BLaER1 treated with 17β-estradiol and CSF1 and Interleukin-3, amounts not matched to agents 10 nM and 100 nM (cell line): ENCODE results near the gene NDUFAF2.

Source experiments
- H3K27ac ChIP-seq, 11 experiments: shearing (Covaris generic); formaldehyde crosslinking; 2 replicates each; pipeline ENCODE4 v1.8.1; 2022
- H3K27me3 ChIP-seq, 11 experiments: shearing (Covaris generic); formaldehyde crosslinking; 2 replicates each; pipeline ENCODE4 v1.8.1; 2022
- H3K36me3 ChIP-seq, 11 experiments: shearing (Covaris generic); formaldehyde crosslinking; 2 replicates each; pipeline ENCODE4 v1.8.1; 2022
- H3K4me1 ChIP-seq, 10 experiments: shearing (Covaris generic); formaldehyde crosslinking; 2 replicates each; pipeline ENCODE4 v1.8.1; 2022
- H3K4me2 ChIP-seq, 11 experiments: shearing (Covaris generic); formaldehyde crosslinking; 2 replicates each; pipeline ENCODE4 v1.8.1; 2022
- H3K4me3 ChIP-seq, 10 experiments: shearing (Covaris generic); formaldehyde crosslinking; 2 replicates each; pipeline ENCODE4 v1.8.1; 2022
- H3K9ac ChIP-seq, 11 experiments: shearing (Covaris generic); formaldehyde crosslinking; 2 replicates each; pipeline ENCODE4 v1.8.1; 2022
- H3K9me3 ChIP-seq, 11 experiments: shearing (Covaris generic); formaldehyde crosslinking; replicated peaks in 1 of 11; 2 replicates each; pipeline ENCODE4 v1.8.1; 2022
- H4K20me1 ChIP-seq, 11 experiments: shearing (Covaris generic); formaldehyde crosslinking; 2 replicates each; pipeline ENCODE4 v1.8.1; 2022
- Cebpa-rat ChIP-seq, 11 experiments: shearing (Covaris generic); IDR thresholded peaks; 2 replicates each; pipeline ENCODE4 v1.8.1; 2022

Gene NDUFAF2

DNA sequence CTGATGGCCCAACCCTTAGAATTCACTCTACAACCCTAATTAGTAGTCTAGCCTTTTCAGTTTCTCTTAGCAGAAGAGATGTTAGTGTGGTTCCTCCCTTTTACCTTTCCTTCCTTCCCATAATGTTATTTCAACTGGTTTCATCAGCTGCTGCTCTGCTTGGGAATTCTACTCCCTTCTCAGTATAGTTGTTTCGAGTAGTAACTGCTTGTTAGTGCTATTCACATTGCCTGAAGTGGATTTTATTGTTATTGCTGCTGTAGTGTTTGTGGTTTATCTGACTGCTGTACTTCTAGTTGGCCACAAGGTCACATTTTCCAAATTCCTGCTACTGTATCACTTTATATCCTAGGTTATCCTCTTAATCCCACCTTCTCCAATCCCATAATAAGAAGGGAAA is 187.6 kb downstream of the NDUFAF2 start:
- Histone ChIP-seq H3K4me2 (no peak overlapping the region), H3K27ac (no peak overlapping the region), H3K36me3 (no peaks in the 10 kb centered on the region), H3K4me3 (no peak overlapping the region), H3K9me3 (no peaks in the 10 kb centered on the region), H3K27me3 (no peaks in the 10 kb centered on the region), H3K4me1 (no peaks in the 10 kb centered on the region), H3K9ac (no peak overlapping the region), H4K20me1 (no peaks in the 10 kb centered on the region)
- TF ChIP-seq Cebpa-rat (IDR thresholded peaks at IDR 0.05): no peak

DNA sequence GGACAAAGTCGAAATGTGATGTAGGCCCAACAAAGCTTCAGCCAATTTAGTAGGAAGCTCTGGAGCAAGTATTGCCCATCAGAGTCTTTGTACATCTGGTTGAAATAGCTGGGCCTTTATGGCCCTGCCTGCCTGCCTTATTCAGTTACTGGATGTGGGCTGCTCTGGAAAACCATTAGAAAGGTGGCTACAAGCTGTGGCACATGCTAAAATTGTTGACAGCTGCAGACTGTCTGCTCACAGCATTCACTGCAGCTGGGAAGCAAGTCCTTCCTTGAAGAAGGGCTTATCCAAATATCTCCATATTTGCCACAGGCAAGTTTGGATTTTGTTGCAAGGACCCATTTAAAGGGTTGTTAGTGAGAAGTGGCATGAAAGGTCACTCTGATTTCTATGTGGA is 192.8 kb downstream of the NDUFAF2 start:
- H3K36me3 ChIP-seq: 0 out of 22 replicates have a peak, but pooled peaks cover 0 to 6% (median 0%) of the 10 kb centered on the region in 11 experiments
- H3K27ac ChIP-seq: no peak overlapping the region

DNA sequence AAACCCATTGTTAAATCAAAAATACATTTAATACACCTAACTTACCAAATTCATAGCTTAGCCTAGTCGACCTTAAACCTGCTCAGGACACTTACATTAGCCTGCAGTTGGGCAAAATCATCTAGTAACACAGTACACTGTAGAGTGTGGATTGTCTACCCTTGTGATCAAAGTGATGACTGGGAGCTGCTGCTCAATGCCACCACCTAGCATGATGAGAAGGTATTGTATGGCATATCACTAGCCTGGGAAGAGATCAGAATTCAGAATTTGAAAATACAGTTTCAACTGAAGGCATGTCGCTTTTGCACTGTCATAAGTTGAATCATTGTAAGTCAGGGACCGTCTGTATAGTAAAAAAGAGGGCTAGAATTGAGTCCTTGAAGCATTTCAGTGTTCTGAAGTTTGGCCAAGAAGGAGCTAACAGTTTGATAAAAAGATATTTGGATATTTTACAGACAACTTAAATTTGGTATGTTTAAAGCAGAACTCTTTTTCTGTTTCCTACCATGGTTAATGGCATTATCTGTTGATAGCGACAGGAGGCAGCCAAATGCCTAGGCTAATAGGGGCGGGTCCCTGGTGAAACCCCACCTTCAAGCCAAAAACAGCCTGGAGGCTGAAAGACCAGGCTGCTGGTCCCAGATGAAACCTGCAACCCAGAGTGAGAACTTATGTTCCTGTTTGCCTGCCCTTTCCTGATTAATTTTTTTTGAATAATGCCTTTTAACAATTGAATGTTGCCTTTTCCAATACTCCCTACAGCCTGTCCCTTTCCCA is 194.3 kb downstream of the NDUFAF2 start:
- Histone ChIP-seq H3K27ac (no peak overlapping the region), H3K9ac (no peak overlapping the region), H3K27me3 (no peaks in the 10 kb centered on the region), H3K4me2 (no peak overlapping the region), H3K4me1 (no peaks in the 10 kb centered on the region), H3K9me3 (no peaks in the 10 kb centered on the region), H3K36me3 (0 out of 22 replicates have a peak, but pooled peaks cover 0 to 6% (median 0%) of the 10 kb centered on the region in 11 experiments), H3K4me3 (no peak overlapping the region), H4K20me1 (no peaks in the 10 kb centered on the region; a peak in 1 of 22 replicates)
- no peak for TF ChIP-seq Cebpa-rat (IDR thresholded peaks at IDR 0.05)

More for the DNA sequence above, 192.8 kb downstream of the NDUFAF2 start:
- Histone ChIP-seq H3K4me1 (no peaks in the 10 kb centered on the region), H3K4me2 (no peak overlapping the region), H3K27me3 (no peaks in the 10 kb centered on the region), H3K9me3 (no peaks in the 10 kb centered on the region), H3K9ac (no peak overlapping the region), H3K4me3 (no peak overlapping the region), H4K20me1 (no peaks in the 10 kb centered on the region; a peak in 1 of 22 replicates)
- TF ChIP-seq Cebpa-rat (IDR thresholded peaks at IDR 0.05): no peak

DNA sequence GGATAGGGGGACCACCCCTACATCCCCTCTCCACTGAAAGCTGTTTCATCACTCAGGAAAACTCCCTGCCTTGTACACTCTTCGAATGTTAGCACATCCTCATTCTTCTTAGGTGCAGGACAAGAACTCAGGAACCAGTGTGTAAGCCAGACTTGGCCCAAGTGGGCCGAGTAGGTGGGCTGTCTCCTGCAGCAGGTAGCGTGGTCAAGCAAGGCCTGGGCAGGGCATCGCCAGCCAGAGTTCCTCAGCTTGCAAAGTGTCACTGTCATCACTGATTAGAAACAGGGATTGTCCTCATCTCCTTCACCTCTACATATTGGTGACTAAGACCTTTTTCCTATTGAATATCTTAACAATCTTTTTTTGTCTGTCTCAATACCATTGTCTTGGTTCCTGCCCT is 194.9 kb downstream of the NDUFAF2 start:
- H3K4me1 ChIP-seq: no peaks in the 10 kb centered on the region
- no peak overlapping the region for H3K4me2 ChIP-seq

DNA sequence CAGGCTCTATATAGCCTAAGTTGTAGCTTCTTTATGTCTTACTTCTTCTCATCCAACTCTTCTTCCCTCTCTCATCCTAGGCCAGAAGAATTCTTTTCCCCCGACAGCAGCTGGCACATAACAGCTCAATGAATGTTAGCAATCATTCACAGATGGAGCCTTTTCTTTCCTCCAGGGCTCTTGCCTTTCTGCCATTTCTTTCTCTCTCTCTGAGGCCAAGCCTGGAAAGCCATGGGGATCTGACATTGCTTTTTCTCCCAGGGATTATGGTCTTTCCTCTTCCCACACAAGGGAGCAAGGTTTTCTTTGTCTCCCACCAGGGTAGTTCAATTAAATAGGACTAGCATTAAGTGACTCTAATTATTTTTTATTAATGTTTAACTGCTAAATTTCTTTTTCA is 196.8 kb downstream of the NDUFAF2 start:
- Histone ChIP-seq H4K20me1 (no peaks in the 10 kb centered on the region; a peak in 1 of 22 replicates), H3K27me3 (no peaks in the 10 kb centered on the region), H3K4me2 (no peak overlapping the region), H3K9me3 (peaks cover 0 to 6% (median 0%) of the 10 kb centered on the region in 11 experiments; a peak in 1 of 22 replicates), H3K4me1 (no peaks in the 10 kb centered on the region), H3K36me3 (0 out of 22 replicates have a peak, but pooled peaks cover 0 to 6% (median 0%) of the 10 kb centered on the region in 11 experiments), H3K27ac (no peak overlapping the region), H3K9ac (no peak overlapping the region), H3K4me3 (no peak overlapping the region)
- TF ChIP-seq Cebpa-rat (IDR thresholded peaks at IDR 0.05): no peak

More for the DNA sequence above, 194.9 kb downstream of the NDUFAF2 start:
- no peak overlapping the region for H3K27ac ChIP-seq
- TF ChIP-seq Cebpa-rat (IDR thresholded peaks at IDR 0.05): no peak
- H3K4me3 ChIP-seq: no peak overlapping the region
- H3K9me3 ChIP-seq: no peaks in the 10 kb centered on the region
- no peaks in the 10 kb centered on the region; a peak in 1 of 22 replicates for H4K20me1 ChIP-seq
- no peaks in the 10 kb centered on the region for H3K27me3 ChIP-seq
- 0 out of 22 replicates have a peak, but pooled peaks cover 0 to 6% (median 0%) of the 10 kb centered on the region in 11 experiments for H3K36me3 ChIP-seq
- no peak overlapping the region for H3K9ac ChIP-seq

DNA sequence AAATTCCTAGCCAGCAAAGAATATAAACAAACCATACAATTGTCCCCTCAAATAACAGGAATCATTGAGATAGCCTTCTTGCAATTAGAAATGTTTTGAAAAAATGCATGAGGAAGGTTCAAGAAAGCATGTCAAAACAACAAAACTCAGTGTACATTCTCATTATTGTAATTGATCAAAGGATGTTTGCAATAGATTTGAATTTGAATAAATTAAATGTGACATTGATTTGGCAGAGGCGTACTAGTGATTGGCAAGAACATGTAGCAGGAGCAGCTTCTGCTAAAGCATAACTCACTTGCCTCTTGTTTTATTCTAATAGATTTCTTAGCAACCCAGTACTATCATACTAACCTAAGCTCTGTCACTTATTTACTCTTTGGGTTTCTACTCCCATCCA is 197.4 kb downstream of the NDUFAF2 start:
- Histone ChIP-seq H3K4me2 (no peak overlapping the region), H3K4me1 (no peaks in the 10 kb centered on the region), H3K27ac (no peak overlapping the region), H3K9me3 (peaks cover 0 to 8% (median 3%) of the 10 kb centered on the region in 11 experiments; a peak in 6 of 22 replicates), H3K27me3 (no peaks in the 10 kb centered on the region), H3K9ac (no peak overlapping the region), H3K4me3 (no peak overlapping the region), H3K36me3 (peaks cover 0 to 6% (median 0%) of the 10 kb centered on the region in 11 experiments; a peak in 1 of 22 replicates), H4K20me1 (no peaks in the 10 kb centered on the region; a peak in 1 of 22 replicates)
- no peak for TF ChIP-seq Cebpa-rat (IDR thresholded peaks at IDR 0.05)

DNA sequence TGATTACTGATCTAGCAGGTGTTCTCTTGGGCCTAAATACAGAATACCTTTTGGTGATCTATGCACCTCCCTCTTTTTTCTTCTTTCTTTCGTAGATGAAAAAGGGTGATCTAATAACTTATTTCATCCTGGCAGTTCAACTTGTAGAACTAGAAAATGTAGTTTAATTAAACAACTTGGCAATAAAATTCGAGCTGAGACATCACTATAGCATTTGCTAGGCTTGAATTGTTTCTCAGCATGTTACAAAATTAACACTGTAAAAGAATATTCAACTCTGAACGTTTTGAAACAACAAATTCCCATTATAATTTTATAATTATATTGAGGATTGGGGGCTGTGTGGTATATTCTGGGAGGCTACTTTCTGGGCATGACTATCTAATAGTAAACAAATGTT is 197.8 kb downstream of the NDUFAF2 start:
- no peaks in the 10 kb centered on the region; a peak in 1 of 22 replicates for H4K20me1 ChIP-seq
- H3K9ac ChIP-seq: no peak overlapping the region
- H3K4me2 ChIP-seq: no peak overlapping the region
- peaks cover 0 to 6% (median 0%) of the 10 kb centered on the region in 11 experiments; a peak in 1 of 22 replicates for H3K36me3 ChIP-seq
- no peak for TF ChIP-seq Cebpa-rat (IDR thresholded peaks at IDR 0.05)
- H3K27ac ChIP-seq: no peak overlapping the region
- no peak overlapping the region for H3K4me3 ChIP-seq
- no peaks in the 10 kb centered on the region for H3K27me3 ChIP-seq
- peaks cover 0 to 9% (median 3%) of the 10 kb centered on the region in 11 experiments; a peak in 6 of 22 replicates for H3K9me3 ChIP-seq
- H3K4me1 ChIP-seq: no peaks in the 10 kb centered on the region

DNA sequence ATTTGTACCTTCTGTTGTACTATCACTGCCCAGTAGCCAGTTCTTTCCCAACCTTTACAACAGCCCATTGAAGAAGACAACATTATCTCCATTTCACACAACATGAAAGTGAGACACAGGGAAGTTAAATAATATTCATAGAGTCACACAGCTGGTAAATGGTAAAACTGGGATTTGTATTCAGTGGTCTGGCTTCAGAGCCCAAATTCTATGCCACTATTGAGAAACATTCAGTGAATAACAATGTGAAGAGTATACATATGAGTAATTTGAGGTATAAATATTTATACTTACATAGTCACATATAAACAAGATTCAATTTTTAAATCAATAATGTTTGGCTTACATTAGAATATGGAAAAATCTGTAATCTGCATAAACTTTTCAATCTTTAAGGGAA is 203.5 kb downstream of the NDUFAF2 start:
- Histone ChIP-seq H3K4me2 (no peak overlapping the region), H3K4me1 (no peaks in the 10 kb centered on the region), H3K27ac (no peak overlapping the region), H3K9me3 (peaks cover 0 to 12% (median 3%) of the 10 kb centered on the region in 11 experiments; a peak in 6 of 22 replicates), H3K27me3 (no peaks in the 10 kb centered on the region), H4K20me1 (no peaks in the 10 kb centered on the region), H3K9ac (no peak overlapping the region), H3K36me3 (peaks cover 0 to 6% (median 0%) of the 10 kb centered on the region in 11 experiments; a peak in 3 of 22 replicates), H3K4me3 (no peak overlapping the region)
- no peak for TF ChIP-seq Cebpa-rat (IDR thresholded peaks at IDR 0.05)

DNA sequence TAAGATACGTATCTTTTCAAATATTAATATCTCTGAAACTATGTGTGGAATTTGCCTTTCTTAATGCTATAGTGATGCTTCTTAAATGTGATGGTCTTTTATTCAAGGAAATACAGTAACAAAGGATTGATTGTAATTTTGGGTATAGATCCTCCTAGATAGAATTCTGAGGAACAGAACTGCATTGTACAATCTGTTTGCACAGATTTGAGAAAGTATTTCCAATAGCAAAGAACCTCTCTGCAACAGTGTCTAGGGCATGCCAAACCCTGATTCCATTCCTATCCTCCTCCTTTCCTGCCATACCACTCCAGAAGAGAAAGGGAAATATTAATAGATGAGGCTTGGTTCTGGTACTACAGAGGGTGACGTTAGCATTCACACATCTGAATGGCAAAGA is 206.9 kb downstream of the NDUFAF2 start:
- Histone ChIP-seq H4K20me1 (no peaks in the 10 kb centered on the region), H3K4me3 (no peak overlapping the region)
- no peak for TF ChIP-seq Cebpa-rat (IDR thresholded peaks at IDR 0.05)

More for the DNA sequence above, 206.9 kb downstream of the NDUFAF2 start:
- H3K27ac ChIP-seq: no peak overlapping the region
- H3K27me3 ChIP-seq: no peaks in the 10 kb centered on the region
- no peak overlapping the region for H3K4me2 ChIP-seq
- peaks cover 10 to 29% (median 19%) of the 10 kb centered on the region in 11 experiments; a peak in 19 of 22 replicates for H3K9me3 ChIP-seq
- no peaks in the 10 kb centered on the region for H3K4me1 ChIP-seq
- H3K9ac ChIP-seq: no peak overlapping the region
- H3K36me3 ChIP-seq: peaks cover 13 to 34% (median 18%) of the 10 kb centered on the region in 11 experiments; a peak in 21 of 22 replicates
